Pons (tissue), 1 donor: ENCODE measurements around the gene ACP2.
"Not testable (repeated sequence)": the region's sequence is repeated elsewhere in the genome, so short reads cannot be mapped to it uniquely, and the experiment has no call there.

ENCODE experiments used
- DNase-seq: peaks from one replicate; pipeline ENCODE4 v3.0.0-alpha.2; 2016; ENCODE audit warnings: low spot score

Gene ACP2

GRCh38 chr11:47198161-47198560 lies 50.5 kb downstream of the ACP2 start:
- DNase-seq = not testable (repeated sequence)

GRCh38 chr11:47192111-47192510 lies 56.5 kb downstream of the ACP2 start:
- DNase-seq = no peak

- not testable (repeated sequence) for DNase-seq
Measured at GRCh38 chr11:47191137-47191536, 57.5 kb downstream of the ACP2 start.
